ENCODE measurements around the gene FMN2.

FMN2 gene

GRCh38 chr1:240152611-240153297 lies 61.1 kb downstream of the FMN2 start:
- no peak overlapping the region for H3K4me3 ChIP-seq (ENCODE audit: low read depth, low read length)
- CTCF ChIA-PET: interaction anchor here (4.8 to 7.4 kb wide), 2 partner anchors 11 to 127 kb away, joined by 56 to 120 read pairs; no protein-coding TSS in a partner anchor
- TF ChIP-seq ZNF670 (tag by site-specific recombination; IDR thresholded peaks at IDR 0.05; ENCODE audit: low read depth) (no peak), ZNF558 (tag by site-specific recombination; IDR thresholded peaks at IDR 0.05) (no peak), ZNF292 (tag by site-specific recombination; IDR thresholded peaks at IDR 0.05; ENCODE audit: borderline replicate concordance, low read depth) (no peak), ZNF394 (tag by site-specific recombination; IDR thresholded peaks at IDR 0.05; ENCODE audit: borderline replicate concordance) (no peak), ZNF132 (tag by site-specific recombination; IDR thresholded peaks at IDR 0.05; ENCODE audit: borderline replicate concordance) (no peak)
- POLR2A ChIA-PET: no interaction called here
- H3K4me1 ChIP-seq (ENCODE audit: control insufficient read depth, insufficient read depth, low read length): no peaks in the 10 kb centered on the region
- no peak overlapping the region for H3K27ac ChIP-seq (ENCODE audit: extremely low read depth, low read depth, low read length)
- no peaks in the 10 kb centered on the region; a peak in 1 of 3 replicates for H3K36me3 ChIP-seq (ENCODE audit: control insufficient read depth in 2 of 2, insufficient read depth in 1 of 2, low read length in 2 of 2)
- H3K9me3 ChIP-seq (ENCODE audit: control insufficient read depth, insufficient read depth, low read depth, low read length): no peaks in the 10 kb centered on the region

DNA sequence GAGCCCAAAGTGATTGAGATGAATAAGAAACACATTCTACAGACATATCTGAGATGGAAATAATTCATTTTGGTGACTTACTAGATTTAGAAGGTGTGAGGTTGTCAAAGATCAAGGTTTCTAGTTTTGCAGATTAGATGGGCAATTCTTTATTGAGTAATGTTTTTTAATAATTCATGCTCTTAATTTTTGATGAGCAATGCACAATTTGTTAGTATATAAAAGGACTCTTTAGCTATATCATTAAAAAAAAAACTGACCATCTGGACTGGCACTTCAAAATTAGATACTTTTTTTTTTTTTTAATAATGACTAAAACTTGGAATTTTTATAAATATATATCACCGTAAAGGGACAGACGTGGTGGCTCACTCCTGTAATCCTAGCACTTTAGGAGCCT lies 63.9 kb downstream of the FMN2 start:
- H3K36me3 ChIP-seq (ENCODE audit: control insufficient read depth in 2 of 2, insufficient read depth in 1 of 2, low read length in 2 of 2): no peaks in the 10 kb centered on the region; a peak in 1 of 3 replicates
- TF ChIP-seq ZNF426 (tag by site-specific recombination; IDR thresholded peaks at IDR 0.05) (no peak), ZNF266 (tag by site-specific recombination; IDR thresholded peaks at IDR 0.05; ENCODE audit: low read depth) (no peak), ZNF211 (tag by site-specific recombination; IDR thresholded peaks at IDR 0.05; ENCODE audit: low read depth) (no peak), ZSCAN16 (tag by site-specific recombination; IDR thresholded peaks at IDR 0.05) (no peak), ZIC2 (tag by site-specific recombination; IDR thresholded peaks at IDR 0.05) (no peak), ZNF335 (tag by site-specific recombination; conservative IDR thresholded peaks at IDR 0.05) (no peak), ZNF791 (tag by site-specific recombination; IDR thresholded peaks at IDR 0.05) (no peak), ZNF366 (tag by site-specific recombination; conservative IDR thresholded peaks at IDR 0.05) (no peak), SALL2 (tag by site-specific recombination; IDR thresholded peaks at IDR 0.05; ENCODE audit: borderline replicate concordance) (no peak)
- TF ChIP-seq, protein P1, sequence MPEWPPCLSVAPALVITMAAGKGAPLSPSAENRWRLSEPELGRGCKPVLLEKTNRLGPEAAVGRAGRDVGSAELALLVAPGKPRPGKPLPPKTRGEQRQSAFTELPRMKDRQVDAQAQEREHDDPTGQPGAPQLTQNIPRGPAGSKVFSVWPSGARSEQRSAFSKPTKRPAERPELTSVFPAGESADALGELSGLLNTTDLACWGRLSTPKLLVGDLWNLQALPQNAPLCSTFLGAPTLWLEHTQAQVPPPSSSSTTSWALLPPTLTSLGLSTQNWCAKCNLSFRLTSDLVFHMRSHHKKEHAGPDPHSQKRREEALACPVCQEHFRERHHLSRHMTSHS (tag by site-specific recombination; IDR thresholded peaks at IDR 0.05): no peak
- CTCF ChIA-PET: interaction anchor here (0.7 to 2.6 kb wide), 6 partner anchors 14 to 989 kb away, joined by 3 to 11 read pairs (median 3); no protein-coding TSS in a partner anchor

GRCh38 chr1:240164742-240165141 lies 73.1 kb downstream of the FMN2 start:
- ChIA-PET CTCF (interaction anchor here (0.7 to 6.2 kb wide), 6 partner anchors 14 to 457 kb away, joined by 3 to 56 read pairs (median 4); no protein-coding TSS in a partner anchor), POLR2A (no interaction called here)
- peak; percentile 100 for TF ChIP-seq ZNF133 (tag by site-specific recombination; IDR thresholded peaks at IDR 0.05)
- no peak for TF ChIP-seq GLIS1 (tag by site-specific recombination; IDR thresholded peaks at IDR 0.05)
- 0 out of 2 replicates have a peak, but pooled peaks have one; percentile 23 for TF ChIP-seq TRIM28 (IDR thresholded peaks at IDR 0.05; ENCODE audit: borderline replicate concordance, low read length)
- TF ChIP-seq HOXD13 (CRISPR knock-in tag; IDR thresholded peaks at IDR 0.05; ENCODE audit: borderline replicate concordance): no peak
- TF ChIP-seq SETDB1 (IDR thresholded peaks at IDR 0.05; ENCODE audit: insufficient read length, low read length): peak; percentile 39
- H3K4me1 ChIP-seq (ENCODE audit: control insufficient read depth, insufficient read depth, low read length): no peaks in the 10 kb centered on the region
- no peak overlapping the region for H3K4me3 ChIP-seq (ENCODE audit: low read depth, low read length)
- H3K9me3 ChIP-seq (ENCODE audit: control insufficient read depth, insufficient read depth, low read depth, low read length): no peaks in the 10 kb centered on the region; the same call in 1 of the 2 replicates
- H3K27ac ChIP-seq (ENCODE audit: extremely low read depth, low read depth, low read length): no peak overlapping the region
- H3K36me3 ChIP-seq (ENCODE audit: control insufficient read depth in 2 of 2, insufficient read depth in 1 of 2, low read length in 2 of 2): peaks cover 0 to 11% of the 10 kb centered on the region in 2 experiments; a peak in 1 of 3 replicates

More for the DNA sequence above, 63.9 kb downstream of the FMN2 start:
- H3K4me1 ChIP-seq (ENCODE audit: control insufficient read depth, insufficient read depth, low read length): no peaks in the 10 kb centered on the region
- H3K4me3 ChIP-seq (ENCODE audit: low read depth, low read length): no peak overlapping the region
- POLR2A ChIA-PET: no interaction called here
- peaks cover 3% of the 10 kb centered on the region; the same call in 1 of the 2 replicates for H3K9me3 ChIP-seq (ENCODE audit: control insufficient read depth, insufficient read depth, low read depth, low read length)
- no peak overlapping the region for H3K27ac ChIP-seq (ENCODE audit: extremely low read depth, low read depth, low read length)
